GM19372 (cell line): ENCODE data around the gene TBX6.
"Not testable (repeated sequence)": the region's sequence is repeated elsewhere in the genome, so short reads cannot be mapped to it uniquely, and the experiment has no call there.

Experiments used
- ATAC-seq: cut with Tn5 transposase; IDR thresholded peaks from one replicate; pipeline ENCODE4 v1.9.1; 2021; ENCODE audit warnings: mild to moderate bottlenecking, low read depth, moderate library complexity; ENCODE audit not compliant: unreplicated experiment

TBX6 gene

DNA sequence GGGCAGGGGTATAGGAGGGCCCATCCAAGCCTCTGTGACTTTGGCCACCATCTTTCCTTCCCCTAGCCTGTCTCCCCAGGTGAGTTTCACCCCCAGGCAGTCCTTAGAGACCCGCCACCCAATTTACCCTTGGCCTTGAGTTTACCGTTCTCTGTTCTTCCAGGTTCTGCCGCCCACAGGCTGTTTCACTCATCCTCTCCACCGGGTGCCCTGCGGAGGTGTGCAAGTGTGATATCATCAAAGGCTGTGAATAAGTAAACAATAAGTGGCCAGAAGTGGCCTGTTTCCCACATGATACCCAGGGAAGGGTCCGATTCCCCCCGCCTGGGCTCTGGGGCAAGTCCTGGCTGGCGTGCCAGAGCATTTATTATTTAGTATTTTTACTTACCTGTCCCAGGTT is 45.5 kb downstream of the TBX6 start:
- ATAC-seq: no peak

DNA sequence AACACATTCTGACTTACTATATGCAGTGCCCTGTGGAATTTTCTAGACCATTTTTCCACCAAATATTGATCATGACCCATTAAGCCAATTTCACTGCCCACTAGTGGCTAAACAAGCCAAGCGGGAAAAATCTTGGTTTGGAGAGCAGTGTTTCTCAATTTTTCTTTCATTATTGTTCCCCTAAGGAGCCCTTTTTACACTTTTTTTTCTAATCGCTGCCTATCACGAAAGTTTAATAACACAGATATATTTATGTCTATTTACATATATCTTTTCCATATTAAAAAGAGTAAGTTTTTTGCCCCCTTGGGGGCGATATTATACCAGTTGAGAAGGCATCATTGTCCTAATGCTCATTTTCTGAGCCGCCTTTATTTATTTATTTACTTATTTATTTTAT is 49.9 kb downstream of the TBX6 start:
- ATAC-seq: no peak

DNA sequence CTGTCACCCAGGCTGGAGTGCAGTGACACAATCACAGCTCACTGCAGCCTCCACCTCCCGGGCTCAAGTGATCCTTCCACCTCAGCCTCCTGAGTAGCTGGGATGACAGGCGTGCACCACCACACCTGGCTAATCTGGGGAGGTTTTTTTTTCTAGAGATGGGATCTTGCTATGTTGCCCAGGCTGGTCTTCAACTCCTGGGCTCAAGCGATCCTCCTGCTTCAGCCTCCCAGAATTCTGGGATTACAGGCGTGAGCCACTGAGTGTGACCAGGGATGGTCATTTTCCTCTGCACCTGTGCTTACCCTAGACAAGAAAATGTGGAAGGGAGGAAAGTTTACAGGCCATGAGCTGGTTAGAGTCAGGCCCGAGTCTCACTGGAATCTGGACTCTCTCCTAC is 51.0 kb downstream of the TBX6 start:
- ATAC-seq: not testable (repeated sequence)

DNA sequence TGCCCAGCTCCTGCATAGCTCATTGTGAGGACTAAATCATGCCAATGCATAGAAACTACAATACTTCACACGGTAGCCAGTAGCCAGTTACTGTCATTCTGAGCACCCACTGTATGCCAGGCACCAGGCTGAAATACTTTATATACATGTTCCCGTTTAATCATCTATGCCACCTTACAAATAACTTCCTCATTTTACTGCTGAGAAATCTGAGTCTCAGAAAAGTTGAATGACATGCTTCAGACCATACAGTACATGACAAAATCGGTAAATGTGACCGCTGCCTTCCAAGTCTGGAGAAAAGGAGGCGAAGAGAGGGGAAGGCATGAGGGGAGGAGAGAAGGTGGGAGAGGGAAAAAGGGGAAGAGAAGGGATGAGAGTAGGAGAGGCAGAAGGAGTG is 51.5 kb downstream of the TBX6 start:
- ATAC-seq: no peak
